A673 (cell line): ENCODE measurements around the gene RNGTT.

Experiments
- CTCF ChIP-seq: fragments of 300-800, 200-600 bp; sonication (generic); conservative IDR thresholded peaks from 2 replicates; pipeline ENCODE4 v1.5.1; 2017; ENCODE audit warnings: low read depth, mild to moderate bottlenecking, antibody characterized with exemption, low read length, moderate library complexity, mixed read lengths
- EZH2 ChIP-seq: fragments of 200-600 bp; sonication (generic); IDR thresholded peaks from 2 replicates; pipeline ENCODE4 v1.6.1; 2017; ENCODE audit warnings: borderline replicate concordance, low read depth, mild to moderate bottlenecking, mixed read lengths, antibody characterized with exemption, low read length; ENCODE audit not compliant: poor library complexity, severe bottlenecking

GRCh38 chr6:88683734-88684133 is 279.7 kb downstream of the RNGTT start:
- TF ChIP-seq CTCF (no peak), EZH2 (no peak)
